Activated T-cell treated with anti-CD3 and anti-CD28 coated beads for 24 hours (primary cell): Measurements from ENCODE around the gene LDLR.
"Not testable (repeated sequence)": the region's sequence is repeated elsewhere in the genome, so short reads cannot be mapped to it uniquely, and the experiment has no call there.

Experiments used
- DNase-seq: peaks from one replicate; pipeline ENCODE4 v3.0.0-alpha.2; 2020; ENCODE audit warnings: low read depth

LDLR gene

GRCh38 chr19:11106477-11106876, 17.2 kb downstream of the LDLR start:
- no peak for DNase-seq

DNA sequence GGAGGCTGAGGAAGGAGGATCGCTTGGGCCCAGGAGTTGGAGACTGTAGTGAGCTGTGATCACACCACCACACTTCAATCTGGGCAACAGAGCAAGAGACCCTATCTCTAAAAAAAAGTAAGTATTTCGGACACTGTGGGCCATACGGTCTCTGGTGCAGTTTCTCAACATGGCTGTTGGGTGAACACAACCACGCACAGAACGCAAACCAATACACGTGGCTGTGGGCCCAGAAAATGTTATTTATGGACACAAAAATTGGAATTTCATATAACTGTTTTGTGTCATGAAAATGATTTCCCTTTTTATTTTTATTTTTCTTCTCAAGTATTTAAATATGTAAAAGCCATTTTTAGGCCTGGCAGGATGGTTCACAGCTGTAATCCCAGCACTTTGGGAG, 19.5 kb downstream of the LDLR start:
- no peak for DNase-seq

GRCh38 chr19:11111117-11111770, 22.0 kb downstream of the LDLR start:
- DNase-seq = no peak

DNA sequence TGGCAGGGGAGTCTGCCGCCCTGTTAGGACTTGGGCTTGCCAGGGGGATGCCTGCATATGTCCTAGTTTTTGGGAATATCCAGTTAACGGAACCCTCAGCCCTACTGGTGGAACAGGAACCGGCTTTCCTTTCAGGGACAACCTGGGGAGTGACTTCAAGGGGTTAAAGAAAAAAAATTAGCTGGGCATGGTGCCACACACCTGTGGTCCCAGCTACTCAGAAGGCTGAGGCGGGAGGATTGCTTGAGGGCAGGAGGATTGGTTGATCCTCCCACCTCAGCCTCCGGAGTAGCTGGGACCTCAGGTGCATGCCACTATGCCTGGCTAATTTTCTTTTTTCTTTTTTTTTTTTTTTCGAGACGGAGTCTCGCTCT, 22.5 kb downstream of the LDLR start:
- DNase-seq = no peak

- no peak for DNase-seq
Observed at GRCh38 chr19:11113140-11113708, 24.0 kb downstream of the LDLR start.

DNA sequence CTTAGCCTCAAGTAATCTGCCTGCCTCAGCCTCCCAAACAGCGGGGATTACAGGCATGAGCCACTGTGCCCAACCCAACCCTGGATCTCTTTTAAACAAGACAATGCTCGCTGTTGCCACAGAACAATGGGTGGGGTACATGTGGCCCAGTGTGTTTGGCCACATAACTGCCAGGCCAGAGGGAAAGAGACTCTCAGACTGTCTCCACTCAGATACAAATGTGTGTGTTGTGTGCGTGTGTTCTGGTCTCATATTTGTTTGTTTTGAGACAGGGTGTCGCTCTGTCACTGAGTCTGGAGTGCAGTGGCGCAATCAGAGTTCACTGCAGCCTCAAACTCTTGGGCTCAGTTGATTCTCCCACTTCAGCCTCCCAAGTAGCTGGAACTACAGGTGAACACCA, 25.8 kb downstream of the LDLR start:
- no peak for DNase-seq

DNA sequence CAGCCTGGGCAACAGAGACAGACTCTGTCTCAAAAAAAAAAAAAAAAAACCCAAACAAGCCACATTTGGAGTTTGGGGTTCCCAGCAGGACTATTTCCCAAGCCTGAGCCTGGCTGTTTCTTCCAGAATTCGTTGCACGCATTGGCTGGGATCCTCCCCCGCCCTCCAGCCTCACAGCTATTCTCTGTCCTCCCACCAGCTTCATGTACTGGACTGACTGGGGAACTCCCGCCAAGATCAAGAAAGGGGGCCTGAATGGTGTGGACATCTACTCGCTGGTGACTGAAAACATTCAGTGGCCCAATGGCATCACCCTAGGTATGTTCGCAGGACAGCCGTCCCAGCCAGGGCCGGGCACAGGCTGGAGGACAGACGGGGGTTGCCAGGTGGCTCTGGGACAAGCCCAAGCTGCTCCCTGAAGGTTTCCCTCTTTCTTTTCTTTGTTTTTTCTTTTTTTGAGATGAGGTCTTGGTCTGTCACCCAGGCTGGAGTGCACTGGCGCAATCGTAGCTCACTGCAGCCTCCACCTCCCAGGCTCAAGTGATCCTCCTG, 26.7 kb downstream of the LDLR start:
- no peak for DNase-seq

DNA sequence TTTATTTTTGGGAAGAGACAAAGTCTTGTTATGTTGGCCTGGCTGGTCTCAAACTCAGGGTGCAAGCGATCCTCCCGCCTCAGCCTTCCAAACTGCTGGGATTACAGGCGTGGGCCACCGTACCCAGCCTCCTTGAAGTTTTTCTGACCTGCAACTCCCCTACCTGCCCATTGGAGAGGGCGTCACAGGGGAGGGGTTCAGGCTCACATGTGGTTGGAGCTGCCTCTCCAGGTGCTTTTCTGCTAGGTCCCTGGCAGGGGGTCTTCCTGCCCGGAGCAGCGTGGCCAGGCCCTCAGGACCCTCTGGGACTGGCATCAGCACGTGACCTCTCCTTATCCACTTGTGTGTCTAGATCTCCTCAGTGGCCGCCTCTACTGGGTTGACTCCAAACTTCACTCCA, 27.2 kb downstream of the LDLR start:
- DNase-seq = no peak

DNA sequence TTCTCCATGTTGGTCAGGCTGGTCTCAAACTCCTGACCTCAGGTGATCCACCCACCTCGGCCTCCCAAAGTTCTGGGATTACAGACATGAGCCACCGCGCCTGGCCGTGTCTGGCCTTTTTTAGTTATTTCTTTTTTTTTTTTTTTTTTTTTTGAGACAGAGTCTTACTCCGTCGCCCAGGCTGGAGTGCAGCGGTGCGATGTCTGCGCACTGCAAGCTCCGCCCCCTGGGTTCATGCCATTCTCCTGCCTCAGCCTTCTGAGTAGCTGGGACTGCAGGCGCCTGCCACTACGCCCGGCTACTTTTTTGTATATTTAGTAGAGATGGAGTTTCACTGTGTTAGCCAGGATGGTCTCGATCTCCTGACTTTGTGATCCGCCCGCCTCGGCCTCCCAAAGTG, 32.7 kb downstream of the LDLR start:
- DNase-seq = not testable (repeated sequence)

GRCh38 chr19:11123114-11123513, 33.9 kb downstream of the LDLR start:
- no peak for DNase-seq

- DNase-seq = not testable (repeated sequence)
Observed at GRCh38 chr19:11124157-11124556, 34.9 kb downstream of the LDLR start.

GRCh38 chr19:11125994-11126685, 36.9 kb downstream of the LDLR start:
- DNase-seq = peak; percentile 59

GRCh38 chr19:11127905-11128304, 38.6 kb downstream of the LDLR start:
- no peak for DNase-seq

DNA sequence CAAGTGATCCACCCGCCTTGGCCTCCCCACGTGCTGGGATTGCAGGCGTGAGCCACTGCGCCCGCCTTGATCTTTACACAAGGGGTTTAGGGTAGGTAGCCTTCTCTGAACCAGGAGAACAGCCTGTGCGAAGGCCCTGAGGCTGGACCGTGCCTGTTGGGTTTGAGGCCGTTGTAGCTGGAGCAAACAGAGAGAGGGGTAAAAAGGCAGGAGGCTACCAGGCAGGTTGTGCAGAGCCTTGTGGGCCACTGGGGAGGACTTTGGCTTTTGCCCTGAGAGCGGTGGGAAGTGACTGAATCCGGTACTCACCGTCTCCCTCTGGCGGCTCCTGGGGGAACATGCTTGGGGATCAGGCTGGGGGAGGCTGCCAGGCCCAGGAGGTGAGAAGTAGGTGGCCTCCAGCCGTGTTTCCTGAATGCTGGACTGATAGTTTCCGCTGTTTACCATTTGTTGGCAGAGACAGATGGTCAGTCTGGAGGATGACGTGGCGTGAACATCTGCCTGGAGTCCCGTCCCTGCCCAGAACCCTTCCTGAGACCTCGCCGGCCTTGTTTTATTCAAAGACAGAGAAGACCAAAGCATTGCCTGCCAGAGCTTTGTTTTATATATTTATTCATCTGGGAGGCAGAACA, 41.7 kb downstream of the LDLR start:
- peak; percentile 55 for DNase-seq

GRCh38 chr19:11131471-11131870, 42.2 kb downstream of the LDLR start:
- no peak for DNase-seq

GRCh38 chr19:11136400-11137101, 47.3 kb downstream of the LDLR start:
- no peak for DNase-seq

DNA sequence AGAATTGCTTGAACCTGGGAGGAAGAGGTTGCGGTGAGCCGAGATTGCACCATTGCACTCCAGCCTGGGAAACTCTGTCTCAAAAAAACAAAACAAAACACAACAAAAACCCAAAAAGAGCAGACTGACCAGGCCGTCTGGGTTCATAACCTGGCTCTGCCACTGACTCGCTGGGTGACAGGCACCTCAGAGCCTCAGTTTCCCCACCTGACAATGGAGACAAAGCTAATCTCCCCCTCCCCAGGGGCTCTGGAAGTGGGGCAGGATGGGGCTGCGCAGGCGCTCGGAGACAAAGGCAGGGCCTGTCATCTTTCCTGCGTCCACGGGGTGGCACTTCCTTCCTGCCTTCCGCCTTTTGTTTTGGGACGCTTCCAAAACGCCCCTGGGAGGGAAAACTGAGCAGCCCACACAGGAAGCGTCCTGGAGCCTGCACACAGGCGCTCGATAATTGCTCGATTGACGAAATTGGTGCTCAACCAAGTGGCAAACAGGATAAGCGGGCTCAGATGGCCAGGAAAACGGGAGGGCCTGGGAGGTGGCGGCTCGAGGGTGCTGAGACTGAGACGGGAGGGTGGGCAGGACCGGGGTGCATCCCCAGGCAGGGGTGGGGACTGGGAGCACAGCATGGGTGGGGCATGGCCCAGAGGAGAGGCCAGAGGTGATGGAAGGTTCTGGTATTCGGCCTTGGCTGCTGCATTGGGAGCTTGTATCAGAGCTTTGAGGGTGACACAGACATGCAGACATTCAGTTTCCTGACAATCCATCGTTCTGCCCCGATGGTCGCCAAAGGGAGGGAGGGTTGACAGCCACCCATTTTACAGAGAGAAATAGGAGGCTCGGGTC, 48.5 kb downstream of the LDLR start:
- DNase-seq = peak; percentile 41

- no peak for DNase-seq
Observed at GRCh38 chr19:11138601-11139300, 49.5 kb downstream of the LDLR start.

DNA sequence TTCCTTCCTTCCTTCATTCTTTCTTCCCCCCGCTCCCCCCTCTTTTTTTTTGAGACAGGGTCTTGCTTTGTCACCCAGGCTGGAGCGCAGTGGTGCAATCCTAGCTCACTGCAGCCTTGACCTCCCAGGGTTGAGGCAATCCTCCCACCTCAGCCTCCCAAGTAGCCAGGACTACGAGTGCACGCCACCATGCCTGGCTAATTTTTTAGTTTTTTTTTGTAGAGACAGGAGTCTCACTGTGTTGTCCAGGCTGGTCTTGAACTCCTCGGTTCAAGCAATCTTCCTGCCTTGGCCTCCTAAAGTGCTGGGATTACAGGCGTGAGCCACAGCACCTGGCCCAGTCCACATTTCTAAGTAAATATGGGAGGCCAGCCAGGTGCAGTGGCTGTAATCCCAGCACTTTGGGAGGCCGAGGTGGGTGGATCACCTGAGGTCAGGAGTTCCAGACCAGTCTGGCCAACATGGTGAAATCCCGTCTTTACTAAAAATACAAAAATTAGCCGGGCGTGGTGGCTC, 50.8 kb downstream of the LDLR start:
- not testable (repeated sequence) for DNase-seq

- DNase-seq = no peak
Observed at GRCh38 chr19:11140896-11141295, 51.6 kb downstream of the LDLR start.
